Left kidney (tissue), 2 donors: Measurements from ENCODE around the gene DNAH3. TPM values are rescaled to one million over a fixed set of nuclear protein-coding genes. Genes with fewer than 3 reads are reported as not detected.
A peak's percentile ranks its signal among the peaks of the same experiment; 100 is the strongest.
"Not testable (repeated sequence)": the region's sequence is repeated elsewhere in the genome, so short reads cannot be mapped to it uniquely, and the experiment has no call there.

Experiments used
- DNase-seq: peaks from one replicate; pipeline ENCODE4 v3.0.0-alpha.2; 2013
- polyA plus RNA-seq: library from polyadenylated mRNA; unstranded; fragments of 120-200 nt; gene quantifications from one replicate; pipeline ENCODE4 v1.2.1, GENCODE V29; 2013; ENCODE audit not compliant: insufficient read length

DNAH3 gene
- polyA plus RNA-seq, 1 donor: 0.40 TPM

GRCh38 chr16:21169249-21169981 is 18.8 kb upstream of the DNAH3 start:
- DNase-seq: no peak

GRCh38 chr16:21167929-21168602 is 17.4 kb upstream of the DNAH3 start:
- DNase-seq: no peak

- no peak for DNase-seq
These were observed 16.7 kb upstream of the DNAH3 start for GRCh38 chr16:21167360-21167759.

GRCh38 chr16:21166561-21166961 is 15.9 kb upstream of the DNAH3 start:
- DNase-seq: peak; percentile 50

GRCh38 chr16:21164521-21165168 is 14.0 kb upstream of the DNAH3 start:
- no peak for DNase-seq

- DNase-seq: no peak
These were observed 12.9 kb upstream of the DNAH3 start for GRCh38 chr16:21163576-21163975.

- DNase-seq: no peak
These were observed 12.1 kb upstream of the DNAH3 start for GRCh38 chr16:21162661-21163151.

GRCh38 chr16:21161211-21161610 is 10.6 kb upstream of the DNAH3 start:
- DNase-seq: no peak

- DNase-seq: no peak
These were observed 9.6 kb upstream of the DNAH3 start for GRCh38 chr16:21160276-21160675.

- DNase-seq: no peak
These were observed 8.8 kb upstream of the DNAH3 start for GRCh38 chr16:21159281-21159951.

- DNase-seq: peak; percentile 73
These were observed 7.8 kb upstream of the DNAH3 start, which contains the start of gene LDAF1 for GRCh38 chr16:21158208-21159110. TSS of gene LDAF1 (plus strand) at chr16:21158674. CDS start at chr16:21161183, 2,509 bp downstream.

- DNase-seq: no peak
These were observed 7.0 kb upstream of the DNAH3 start for GRCh38 chr16:21157632-21158031.

GRCh38 chr16:21156767-21157467 is 6.3 kb upstream of the DNAH3 start:
- peak; percentile 57 for DNase-seq

- DNase-seq: not testable (repeated sequence)
These were observed 5.4 kb upstream of the DNAH3 start for GRCh38 chr16:21156011-21156410.

- DNase-seq: not testable (repeated sequence)
These were observed 2.6 kb upstream of the DNAH3 start for GRCh38 chr16:21153124-21153729.

GRCh38 chr16:21152160-21153030 is 1.7 kb upstream of the DNAH3 start:
- DNase-seq: not testable (repeated sequence)

- DNase-seq: no peak
These were observed 4.9 kb downstream of the DNAH3 start for GRCh38 chr16:21145738-21146137.

GRCh38 chr16:21134053-21134452 is 16.6 kb downstream of the DNAH3 start:
- no peak for DNase-seq

GRCh38 chr16:21130811-21131210 is 19.8 kb downstream of the DNAH3 start:
- no peak for DNase-seq
